IPS-NIHi11 (cell line): ENCODE data around the gene FHIT.
"Not testable (repeated sequence)": the region's sequence is repeated elsewhere in the genome, so short reads cannot be mapped to it uniquely, and the experiment has no call there.

Experiments
- DNase-seq: peaks from one replicate; pipeline ENCODE4 v3.0.0; 2012; ENCODE audit warnings: mixed read lengths, low spot score

Gene FHIT

DNA sequence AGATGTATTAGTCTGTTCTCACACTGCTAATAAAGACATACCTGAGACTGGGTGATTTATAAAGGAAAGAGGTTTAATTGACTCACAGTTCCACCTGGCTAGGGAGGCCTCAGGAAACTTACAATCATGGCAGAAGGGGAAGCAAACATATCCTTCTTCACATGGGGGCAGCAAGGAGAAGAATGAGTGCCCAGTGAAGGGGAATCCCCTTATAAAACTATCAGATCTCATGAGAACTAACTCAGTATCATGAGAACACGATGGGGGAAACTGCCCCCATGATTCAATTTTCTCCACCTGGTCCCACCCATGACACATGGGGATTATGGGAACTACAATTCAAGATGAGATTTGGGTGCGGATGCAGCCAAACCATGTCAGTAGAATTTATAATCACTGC lies 1316.7 kb downstream of the FHIT start:
- DNase-seq: not testable (repeated sequence)

DNA sequence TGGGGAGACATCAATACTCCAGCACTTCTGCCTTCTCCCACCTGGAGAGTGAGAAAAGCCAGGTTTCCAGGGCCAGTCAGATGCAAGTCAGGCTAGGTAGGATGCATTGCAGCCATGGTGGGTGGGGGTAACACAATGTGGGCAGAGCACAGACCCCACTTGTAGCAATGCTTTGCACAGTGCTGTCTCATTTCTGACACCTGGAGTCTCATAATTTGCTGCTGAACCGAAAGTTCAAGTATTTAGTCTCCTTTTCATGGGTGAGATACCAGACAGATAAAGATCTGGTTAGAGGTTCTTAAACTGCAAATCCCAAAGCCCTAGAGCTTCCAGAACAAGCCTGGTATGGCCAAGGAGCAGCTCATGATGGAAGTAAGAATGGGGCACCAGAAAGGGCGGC lies 1321.1 kb downstream of the FHIT start:
- DNase-seq: no peak

DNA sequence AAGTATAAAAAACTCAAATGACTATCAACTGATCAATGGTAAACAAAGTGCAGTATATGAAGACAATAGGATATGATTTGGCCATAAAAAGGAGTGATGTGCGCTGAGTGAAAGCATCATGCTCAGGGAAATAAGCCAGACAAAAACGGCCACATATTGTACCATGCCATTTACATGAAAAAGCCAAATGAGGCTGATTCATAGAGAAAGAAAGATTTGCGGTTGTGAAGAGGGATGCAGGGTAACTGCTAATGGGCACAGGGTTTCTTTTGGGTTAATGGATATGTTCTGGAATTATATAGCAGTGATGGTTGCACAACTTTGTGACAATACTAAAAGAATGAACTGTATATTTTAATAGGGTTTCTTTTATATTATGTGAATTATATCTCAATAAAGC lies 1324.2 kb downstream of the FHIT start:
- DNase-seq: no peak

DNA sequence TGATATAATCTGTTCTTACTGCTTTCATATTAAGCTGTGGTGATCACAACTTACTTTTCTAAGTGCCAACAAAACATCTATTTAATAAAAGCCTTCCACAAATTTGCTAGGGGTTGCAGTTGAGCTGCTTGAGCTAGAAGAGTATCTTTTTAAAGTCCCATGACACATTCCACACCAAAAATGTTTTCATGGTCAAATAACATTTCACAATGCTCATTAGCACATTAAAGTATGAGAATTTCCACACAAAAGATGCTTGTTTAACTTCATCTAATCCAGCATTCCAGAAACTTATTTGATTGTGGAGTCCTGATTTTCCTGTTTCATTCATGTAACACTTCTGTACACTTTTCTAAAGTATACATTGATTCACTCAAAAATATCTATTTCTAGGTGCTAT lies 1325.3 kb downstream of the FHIT start:
- no peak for DNase-seq

DNA sequence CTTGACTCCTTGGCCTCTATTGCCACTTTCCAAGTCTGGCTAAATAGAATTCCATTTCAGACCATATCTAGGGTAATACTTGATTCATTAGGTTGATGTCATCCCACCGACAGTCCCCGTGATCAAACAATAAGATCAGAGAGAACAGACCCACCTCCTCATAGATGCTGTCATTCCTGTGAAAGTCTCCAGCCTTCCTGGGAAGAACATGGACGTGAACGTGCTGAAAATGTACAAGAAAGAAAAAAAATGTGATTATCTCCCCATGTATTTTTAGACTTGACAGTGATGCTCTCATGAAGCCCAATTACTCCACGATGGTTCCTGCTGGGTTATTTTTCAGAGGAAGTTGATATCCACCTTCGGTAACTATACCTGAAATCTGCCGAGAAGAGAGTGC lies 1329.1 kb downstream of the FHIT start:
- no peak for DNase-seq

DNA sequence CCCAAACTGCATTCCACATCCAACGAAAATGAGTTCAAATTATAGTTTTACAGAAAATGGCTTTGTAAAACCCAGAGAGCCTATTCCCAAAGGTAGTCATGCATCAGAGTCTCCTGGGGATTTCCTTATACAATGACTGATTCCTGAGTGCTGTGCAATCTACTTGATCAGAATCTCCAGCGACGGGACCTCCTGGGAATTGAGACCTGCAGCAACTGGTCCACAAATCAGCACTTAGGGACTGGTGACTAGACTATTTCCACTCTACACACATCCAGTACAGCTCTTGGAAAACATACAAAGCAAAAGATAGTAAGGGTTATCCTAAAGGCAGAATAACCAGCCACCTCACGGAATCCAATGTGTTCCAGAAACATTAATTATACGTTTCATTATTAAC lies 1330.4 kb downstream of the FHIT start:
- DNase-seq: no peak

DNA sequence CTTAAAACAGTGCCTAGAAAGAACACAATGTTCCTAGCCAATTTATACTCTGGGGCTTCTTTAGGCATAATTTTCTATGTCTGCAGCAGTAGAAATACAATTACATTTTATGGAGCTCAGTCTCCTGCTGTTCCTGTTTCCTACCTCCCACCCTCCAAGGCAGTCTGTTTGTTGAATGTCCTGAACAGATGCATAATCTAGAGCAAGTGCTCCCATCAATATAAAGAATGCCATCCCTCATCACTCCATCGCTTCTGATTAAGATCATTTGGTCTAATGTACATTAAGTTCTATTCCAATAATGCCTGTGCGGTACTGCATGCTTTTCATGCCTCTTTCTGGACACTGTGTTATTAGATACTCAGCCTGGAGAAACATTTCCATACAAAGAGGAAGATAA lies 1331.7 kb downstream of the FHIT start:
- DNase-seq: no peak

DNA sequence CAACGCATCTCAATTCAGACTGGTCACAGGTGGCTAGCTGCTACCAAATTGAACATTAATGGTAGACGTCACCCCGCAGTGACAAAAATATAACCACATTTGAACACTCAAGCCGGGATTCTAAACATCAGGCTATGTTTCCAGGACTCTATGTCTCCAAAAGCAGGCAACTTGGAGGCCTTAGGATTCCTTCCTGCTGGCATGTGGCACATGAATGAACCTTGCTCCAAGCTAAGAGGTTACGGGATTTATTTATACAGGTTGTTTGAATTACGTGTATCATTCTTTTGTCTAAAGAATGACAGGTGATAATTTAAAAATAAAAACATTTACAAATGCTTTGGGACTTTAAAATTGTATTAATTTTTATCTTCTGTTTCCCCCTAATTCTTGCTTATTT lies 1337.0 kb downstream of the FHIT start:
- DNase-seq: no peak

DNA sequence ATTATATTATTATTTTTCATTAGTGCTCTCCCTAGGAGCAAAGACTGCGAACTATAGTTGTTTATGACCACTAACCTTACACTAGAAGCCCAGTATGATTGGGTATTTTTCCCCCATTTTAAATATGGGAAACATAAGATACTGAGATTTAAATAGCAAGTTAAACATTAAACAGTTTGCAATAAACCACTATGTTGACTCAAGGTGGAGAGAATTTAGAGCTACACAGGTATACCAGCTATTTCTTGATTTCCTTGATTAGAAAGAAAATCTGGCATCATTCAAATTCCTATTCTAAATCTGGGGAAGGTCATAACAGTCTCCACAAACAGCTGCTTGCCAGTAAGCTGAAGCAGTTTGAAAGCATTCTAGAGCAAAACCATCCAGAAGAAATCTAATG lies 1337.6 kb downstream of the FHIT start:
- no peak for DNase-seq

DNA sequence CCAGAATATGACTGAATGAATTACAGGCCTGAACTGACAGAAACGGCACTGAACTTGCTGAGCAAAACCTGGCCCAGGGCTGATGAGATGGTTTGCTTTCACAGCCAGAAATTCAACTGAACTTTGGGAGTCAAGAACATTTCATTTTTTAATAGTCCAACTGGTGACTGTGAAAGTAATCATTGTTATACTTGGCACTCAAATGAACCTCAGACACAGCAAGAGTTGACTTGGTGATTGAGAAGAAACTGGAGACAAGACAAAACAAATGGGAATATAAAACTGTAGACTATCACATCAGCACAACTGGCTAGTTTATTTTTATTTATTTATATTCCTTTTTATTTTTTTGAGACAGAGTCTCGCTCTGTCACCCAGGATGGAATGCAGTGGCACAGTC lies 1342.6 kb downstream of the FHIT start:
- no peak for DNase-seq

DNA sequence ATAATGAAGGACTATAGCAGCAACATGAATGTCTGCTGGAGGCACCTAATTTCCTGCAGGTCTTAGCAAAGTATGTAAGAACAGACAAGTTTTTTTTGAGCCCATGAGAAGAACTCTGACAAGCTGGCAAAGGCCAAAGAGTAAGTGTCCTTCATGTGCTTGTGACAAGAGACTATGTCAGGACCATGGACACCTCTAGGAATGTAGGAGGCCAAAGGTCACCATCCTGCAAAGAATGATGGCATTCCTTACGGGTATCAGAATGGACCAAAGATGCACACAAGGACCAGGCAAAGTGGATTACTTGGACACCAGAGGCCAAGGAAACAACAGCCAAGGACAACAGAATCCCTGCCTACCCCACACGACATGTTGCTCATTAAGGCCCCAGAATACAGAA lies 1343.0 kb downstream of the FHIT start:
- peak; percentile 41 for DNase-seq

DNA sequence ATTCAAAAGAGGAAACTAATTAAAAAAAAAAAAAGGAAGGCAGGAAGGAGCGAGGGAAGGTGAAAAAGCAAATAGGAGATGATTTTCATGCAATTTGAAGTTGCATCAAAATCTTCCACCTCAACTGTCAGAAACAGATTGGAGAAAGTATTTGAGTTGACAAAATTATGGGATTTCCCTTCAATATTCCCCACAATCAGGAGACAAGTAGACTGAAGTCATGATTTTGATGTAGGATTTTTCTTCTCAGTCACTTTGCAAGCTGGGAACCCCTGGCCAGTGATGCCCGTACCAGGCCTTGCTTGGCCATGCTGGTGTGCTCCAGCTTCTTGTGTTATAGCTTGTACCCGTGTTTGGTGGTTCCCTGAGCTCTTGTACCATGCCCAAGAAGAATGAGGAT lies 1347.0 kb downstream of the FHIT start:
- DNase-seq: no peak

DNA sequence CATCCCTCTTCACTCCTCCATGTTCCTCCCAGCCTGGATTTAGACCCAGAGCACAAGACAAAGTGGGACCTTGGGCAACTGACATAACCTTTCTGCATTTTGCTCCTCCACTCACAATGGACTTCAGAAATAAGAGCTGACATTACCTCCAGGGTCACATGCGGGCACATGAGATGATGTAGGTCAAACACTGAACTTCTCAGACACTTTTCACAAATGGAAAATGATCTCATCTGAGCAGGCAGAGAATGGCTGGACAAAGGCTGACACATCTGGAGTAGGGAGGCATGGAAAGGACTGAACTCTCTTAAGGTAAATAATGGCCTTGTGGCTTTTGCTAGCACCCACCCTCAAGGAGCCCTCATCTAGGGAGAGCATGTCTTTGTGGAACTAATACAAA lies 1352.2 kb downstream of the FHIT start:
- no peak for DNase-seq

DNA sequence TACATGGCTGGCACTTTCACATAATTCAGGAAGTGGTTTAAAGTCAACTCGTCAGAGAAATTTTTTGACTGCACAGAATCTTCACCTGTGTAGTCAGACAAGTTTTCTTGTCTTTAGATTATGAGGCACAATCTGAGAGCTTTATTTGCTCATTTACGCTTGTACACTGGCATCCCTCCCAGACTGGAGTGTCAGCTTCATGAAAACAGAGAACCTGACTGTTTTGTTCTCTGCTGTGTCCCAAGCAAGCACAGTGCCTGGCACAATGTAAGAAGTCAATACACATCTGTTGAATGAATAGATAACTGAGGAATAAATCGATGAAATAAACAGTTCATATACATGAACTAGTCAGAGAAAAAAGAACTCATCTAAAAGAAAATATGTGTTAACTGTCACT lies 1355.3 kb downstream of the FHIT start:
- DNase-seq: no peak

DNA sequence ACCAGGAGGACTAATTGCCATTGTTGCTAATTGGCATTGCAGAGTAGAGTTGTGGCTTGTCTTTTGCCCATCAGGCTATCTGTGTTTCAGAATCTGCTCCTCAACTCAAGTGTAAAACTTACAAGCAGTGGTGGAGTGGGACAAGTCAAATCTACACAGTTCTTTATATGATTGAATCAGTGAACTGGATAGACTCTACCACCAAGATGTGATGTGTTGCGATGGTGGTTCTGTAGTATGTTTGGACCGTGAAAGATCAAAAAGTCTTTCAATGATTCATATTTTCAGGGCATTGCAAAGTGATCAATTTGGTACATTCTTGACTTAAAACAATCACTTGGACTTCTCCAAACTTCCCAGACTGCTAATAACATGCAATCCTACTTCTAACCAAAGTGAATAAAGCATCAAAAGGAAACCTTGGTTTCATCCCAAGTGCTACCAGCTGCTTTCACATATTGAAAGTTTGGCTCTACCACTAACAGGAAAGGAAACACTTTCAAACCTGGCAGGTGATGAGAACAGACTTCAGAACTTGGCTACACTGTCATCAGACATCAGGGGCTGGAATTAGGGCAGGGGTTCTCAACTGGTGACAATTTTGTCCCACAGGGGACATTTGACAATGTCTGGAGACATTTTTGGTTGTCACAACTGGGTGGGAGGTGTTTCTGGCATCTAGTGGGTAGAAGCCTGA lies 1356.7 kb downstream of the FHIT start:
- no peak for DNase-seq

DNA sequence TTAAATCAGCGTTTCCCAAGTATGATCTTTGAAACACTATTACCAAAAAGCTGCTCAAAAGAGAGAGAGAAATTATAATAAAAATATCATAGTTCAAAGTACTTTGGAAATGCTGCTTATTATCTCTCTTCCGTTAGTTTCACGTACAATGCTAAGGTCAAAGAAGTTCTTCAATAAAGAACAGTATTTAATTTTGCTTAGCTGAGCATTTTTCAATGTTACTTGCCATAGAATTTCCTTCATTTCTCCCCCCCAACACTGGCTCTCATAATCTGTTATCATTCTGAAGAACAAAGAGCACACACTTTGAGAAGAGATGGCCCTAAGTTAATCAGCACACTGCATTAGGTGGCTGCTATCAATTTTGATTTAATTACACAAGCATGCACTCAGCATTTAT lies 1360.6 kb downstream of the FHIT start:
- no peak for DNase-seq

DNA sequence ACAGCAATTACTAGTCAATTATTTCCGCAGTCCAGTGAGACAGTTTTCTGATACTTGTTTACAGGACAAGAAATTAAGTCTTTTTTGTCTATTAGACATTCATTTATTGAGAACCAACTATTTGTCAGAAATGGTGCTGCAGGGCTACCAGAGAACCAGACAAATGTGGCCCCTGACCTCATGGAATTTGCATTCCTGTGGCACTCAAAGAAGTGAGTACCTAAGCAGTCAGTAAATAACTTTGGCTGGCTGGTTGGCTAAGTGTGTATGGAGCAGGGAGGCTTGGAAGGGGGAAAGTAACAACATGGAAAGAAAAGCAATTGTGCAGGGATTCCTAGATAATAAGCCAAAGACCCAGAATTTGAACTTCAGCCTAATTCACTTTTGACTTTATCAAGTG lies 1364.5 kb downstream of the FHIT start:
- no peak for DNase-seq

DNA sequence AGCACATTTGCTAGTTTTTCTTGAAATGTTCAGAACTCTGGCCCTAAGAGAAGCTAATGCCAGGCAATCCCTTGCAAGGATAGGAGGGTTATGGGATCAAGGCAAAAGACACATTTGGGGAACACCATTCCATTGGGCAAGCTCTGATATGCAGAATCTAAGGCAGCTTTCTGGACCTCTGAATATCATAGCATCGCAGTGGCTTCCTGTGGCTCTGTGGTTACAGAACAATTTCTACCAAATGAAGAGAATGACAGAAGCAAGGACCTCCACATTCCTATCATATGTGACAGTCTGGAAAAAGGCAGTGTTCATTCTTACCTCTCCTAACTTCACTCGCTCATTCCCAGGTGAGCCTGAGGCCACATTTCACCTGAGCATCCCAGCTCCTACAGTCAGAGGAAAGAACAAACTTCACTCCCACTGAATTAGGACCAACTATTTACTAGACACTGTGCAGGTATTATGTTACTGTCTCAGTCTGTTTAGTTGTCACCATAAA lies 1365.3 kb downstream of the FHIT start:
- no peak for DNase-seq

DNA sequence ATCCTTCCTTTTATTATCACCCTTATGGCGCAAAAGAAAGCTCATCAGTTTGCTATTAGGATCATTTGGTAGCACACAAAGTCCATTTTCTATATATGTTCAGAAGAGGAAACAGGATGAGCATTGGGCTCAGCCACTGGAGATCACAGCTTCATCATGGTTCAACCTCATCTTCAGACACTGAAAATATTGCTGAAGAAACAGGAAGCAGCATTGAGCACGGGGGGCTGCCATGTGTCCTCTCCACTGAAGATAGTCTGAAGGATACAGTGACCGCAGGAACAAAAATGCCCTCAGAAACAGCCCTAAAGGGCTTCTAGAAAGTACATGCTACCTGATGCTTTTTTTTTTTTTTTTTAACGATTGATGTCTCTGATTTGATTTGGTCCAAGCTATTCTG lies 1366.2 kb downstream of the FHIT start:
- DNase-seq: no peak

DNA sequence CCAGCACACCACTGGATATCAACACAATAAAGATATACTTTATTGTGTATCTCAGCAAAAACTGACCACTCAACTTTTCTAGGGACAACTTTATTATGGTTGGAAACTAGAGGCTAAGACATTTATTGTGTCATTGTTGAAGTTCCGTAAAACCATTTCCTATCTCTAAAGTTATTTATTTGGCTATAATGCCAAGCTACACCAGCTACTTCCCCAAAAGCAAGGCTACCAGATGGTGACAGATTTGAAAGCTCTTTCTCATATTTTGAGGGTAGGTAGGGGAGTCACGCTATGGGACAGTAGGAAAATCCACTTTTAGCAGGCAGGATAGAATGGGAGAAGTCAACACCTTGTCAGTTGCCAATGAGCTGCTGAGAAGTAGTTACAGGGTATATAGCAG lies 1366.8 kb downstream of the FHIT start:
- DNase-seq: no peak

DNA sequence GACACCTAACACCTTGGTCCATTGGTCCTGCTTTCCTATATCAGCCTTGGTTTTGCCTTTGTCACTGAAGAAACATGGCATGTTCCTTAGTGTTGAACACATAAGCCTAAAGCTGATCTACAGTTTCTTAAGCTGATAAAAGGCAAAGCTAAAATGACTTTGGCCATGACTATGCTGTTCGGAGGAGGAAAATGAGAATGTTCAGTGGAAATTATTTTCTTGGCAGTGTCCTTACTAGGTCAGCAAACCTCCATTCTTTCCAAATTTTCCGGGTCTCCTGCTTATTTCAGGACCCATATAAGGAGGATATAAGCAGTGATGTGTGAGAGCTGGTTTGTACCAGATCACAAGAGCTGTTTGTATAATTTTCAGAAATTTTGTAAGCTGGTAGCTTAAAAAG lies 1368.5 kb downstream of the FHIT start:
- no peak for DNase-seq

DNA sequence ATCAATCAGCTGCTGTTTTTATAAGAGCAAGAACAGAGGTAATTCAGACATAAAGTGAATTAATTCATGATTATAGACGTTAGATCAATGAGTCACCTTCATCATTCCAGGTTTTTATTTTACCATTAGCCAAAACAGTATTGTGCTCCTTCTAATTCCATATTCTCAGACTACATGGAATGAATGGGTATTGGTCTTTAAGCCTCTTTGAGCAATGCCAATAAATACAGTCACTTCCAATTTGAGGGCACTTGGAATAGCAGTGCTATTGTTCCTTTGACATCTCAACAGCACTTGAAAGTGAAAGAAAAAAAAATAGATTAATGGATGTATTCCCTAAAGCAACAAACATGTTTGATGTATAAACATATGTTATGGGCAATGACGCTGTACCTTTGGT lies 1370.5 kb downstream of the FHIT start:
- no peak for DNase-seq

DNA sequence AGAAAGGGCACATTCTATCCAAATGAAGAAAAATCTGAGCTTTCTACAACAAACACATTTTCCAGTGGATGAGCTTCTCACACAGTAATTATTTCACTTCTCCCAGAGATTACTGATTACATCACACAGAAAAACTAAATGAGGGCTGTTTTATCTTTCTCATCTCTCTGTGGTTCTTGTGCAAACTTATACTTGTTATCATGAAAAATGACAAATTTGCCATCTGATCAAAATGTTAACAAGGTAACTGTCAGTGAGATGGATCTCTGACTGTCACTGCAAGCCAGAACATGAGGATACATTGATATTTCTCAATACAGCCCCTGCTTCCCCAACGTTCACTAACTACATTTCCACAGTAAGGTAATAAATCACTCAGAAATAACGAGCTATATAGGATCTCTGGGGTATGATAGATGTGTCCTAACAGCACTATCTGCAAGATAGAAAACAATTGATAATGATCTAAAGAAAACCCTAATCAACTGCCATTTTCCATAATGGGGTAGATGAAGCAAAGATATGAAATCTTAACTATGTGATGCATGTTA lies 1372.1 kb downstream of the FHIT start:
- no peak for DNase-seq

DNA sequence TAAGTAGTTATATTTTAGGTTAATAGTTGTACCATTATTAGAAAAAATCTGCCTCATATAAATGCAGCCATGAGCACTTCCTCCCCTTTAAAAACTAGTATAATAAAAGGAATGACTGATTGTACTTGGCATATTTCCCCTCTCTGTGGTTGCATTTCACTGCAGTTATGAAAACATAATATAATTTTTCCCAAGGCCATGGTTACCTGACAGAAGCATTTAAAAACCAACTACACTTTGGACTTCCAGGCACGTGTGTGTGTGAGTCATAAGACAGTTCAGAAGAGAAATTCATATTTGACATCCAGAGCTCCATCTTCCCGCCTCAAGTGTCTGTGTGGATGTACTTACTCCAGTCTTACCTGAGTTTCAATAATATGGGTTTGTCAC lies 1373.2 kb downstream of the FHIT start:
- no peak for DNase-seq
